DOHH2 (cell line): ENCODE results near the gene ARHGEF1.

Source experiments
- H3F3A ChIP-seq: fragments of 200-600 bp; sonication (generic), shearing (Covaris generic); 2 replicates; pipeline ENCODE4 v1.6.0; 2016; ENCODE audit warnings: antibody characterized with exemption, mild to moderate bottlenecking; ENCODE audit not compliant: control insufficient read depth, insufficient read depth
- H3K27ac ChIP-seq: fragments of 200-600 bp; sonication (generic); 2 replicates; pipeline ENCODE4 v1.5.1; 2014; ENCODE audit warnings: low read depth, mild to moderate bottlenecking, low read length, moderate library complexity
- H3K27me3 ChIP-seq: fragments of 200-600 bp; sonication (generic); 2 replicates; pipeline ENCODE4 v1.6.1; 2014; ENCODE audit warnings: mild to moderate bottlenecking, low read length, mixed read lengths; ENCODE audit not compliant: control insufficient read depth
- H3K36me3 ChIP-seq: fragments of 200-600 bp; sonication (generic); 2 replicates; pipeline ENCODE4 v1.6.1; 2014; ENCODE audit warnings: mild to moderate bottlenecking, low read length, moderate library complexity, mixed read lengths; ENCODE audit not compliant: control insufficient read depth
- H3K4me1 ChIP-seq: fragments of 200-600 bp; sonication (generic); 2 replicates; pipeline ENCODE4 v1.6.1; 2014; ENCODE audit warnings: mild to moderate bottlenecking, low read length, mixed read lengths; ENCODE audit not compliant: control insufficient read depth
- H3K4me2 ChIP-seq: fragments of 200-600 bp; sonication (generic); 2 replicates; pipeline ENCODE4 v1.6.0; 2014; ENCODE audit warnings: mild to moderate bottlenecking, low read length, moderate library complexity
- H3K4me3 ChIP-seq: fragments of 200-600 bp; sonication (generic); 2 replicates; pipeline ENCODE4 v1.5.1; 2014; ENCODE audit warnings: mild to moderate bottlenecking, low read length, mixed read lengths
- H3K79me2 ChIP-seq: fragments of 200-600 bp; sonication (generic); 2 replicates; pipeline ENCODE4 v1.6.1; 2014; ENCODE audit warnings: mild to moderate bottlenecking, low read length, mixed read lengths; ENCODE audit not compliant: control insufficient read depth
- H3K9me2 ChIP-seq: fragments of 200-600 bp; sonication (generic); replicated peaks from 2 replicates; pipeline ENCODE4 v1.6.1; 2014; ENCODE audit warnings: mild to moderate bottlenecking, low read length, mixed read lengths; ENCODE audit not compliant: control insufficient read depth
- H3K9me3 ChIP-seq: fragments of 200-600 bp; sonication (generic); 2 replicates; pipeline ENCODE4 v1.6.1; 2014; ENCODE audit warnings: antibody characterized with exemption, low read length, mixed read lengths; ENCODE audit not compliant: control insufficient read depth, insufficient read depth
- H4K20me1 ChIP-seq: fragments of 200-600 bp; sonication (generic); 2 replicates; pipeline ENCODE4 v1.6.0; 2014; ENCODE audit warnings: low read depth, mild to moderate bottlenecking, antibody characterized with exemption, low read length, moderate library complexity; ENCODE audit not compliant: control insufficient read depth, insufficient read depth
- EZH2phosphoT487 ChIP-seq: fragments of 200-600 bp; sonication (generic); IDR thresholded peaks from 2 replicates; pipeline ENCODE4 v1.6.1; 2017; ENCODE audit warnings: borderline replicate concordance, mild to moderate bottlenecking, antibody characterized with exemption, low read length, moderate library complexity, mixed read lengths
- TF ChIP-seq, protein P1 (sequence below): fragments of 200-600 bp; sonication (generic); IDR thresholded peaks from one replicate; pipeline ENCODE4 v1.5.1; 2014; ENCODE audit warnings: antibody characterized with exemption, mild to moderate bottlenecking, low read depth, low read length; ENCODE audit not compliant: poor library complexity, severe bottlenecking

The ARHGEF1 gene

DNA sequence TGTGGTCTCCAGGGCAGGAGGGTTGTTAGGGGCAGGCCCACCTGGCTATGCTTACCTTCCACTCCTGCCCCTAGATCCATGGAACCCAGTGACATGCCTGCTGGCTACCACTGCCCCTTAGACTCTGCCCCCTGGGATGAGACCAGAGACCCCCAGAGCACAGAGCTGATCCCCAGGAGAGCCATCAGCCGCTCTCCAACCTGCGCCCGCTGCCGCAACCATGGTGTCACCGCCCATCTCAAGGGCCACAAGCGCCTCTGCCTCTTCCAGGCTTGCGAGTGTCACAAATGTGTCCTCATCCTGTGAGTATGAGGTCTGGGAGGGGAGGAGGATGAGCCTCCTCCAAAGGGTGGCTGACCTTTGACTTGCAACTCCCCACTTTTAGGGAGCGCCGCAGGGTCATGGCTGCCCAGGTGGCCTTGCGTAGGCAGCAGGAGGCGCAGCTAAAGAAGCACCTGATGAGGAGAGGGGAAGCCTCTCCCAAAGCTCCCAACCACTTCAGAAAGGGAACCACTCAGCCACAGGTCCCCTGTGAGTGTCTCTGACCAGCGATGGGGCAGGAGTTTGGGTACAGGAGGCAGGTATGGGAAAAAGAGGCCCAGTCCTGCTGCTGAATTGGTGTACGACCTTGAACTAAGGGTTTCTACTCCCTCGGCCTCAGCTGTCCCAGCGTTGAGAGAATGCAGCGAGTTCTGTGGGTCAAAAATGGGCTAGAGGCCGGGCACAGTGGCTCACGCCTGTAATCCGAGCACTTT, 35.5 kb upstream of the ARHGEF1 start:
- Histone ChIP-seq H4K20me1 (no peaks in the 10 kb centered on the region), H3K79me2 (no peaks in the 10 kb centered on the region), H3K9me3 (no peaks in the 10 kb centered on the region), H3K36me3 (no peaks in the 10 kb centered on the region), H3K4me3 (no peak overlapping the region), H3K27ac (no peak overlapping the region), H3K4me2 (no peak overlapping the region), H3K27me3 (peaks cover 25% of the 10 kb centered on the region), H3K9me2 (no peaks in the 10 kb centered on the region), H3K4me1 (no peaks in the 10 kb centered on the region), H3F3A (no peaks in the 10 kb centered on the region)
- no peak for TF ChIP-seq EZH2phosphoT487
- TF ChIP-seq, protein P1, sequence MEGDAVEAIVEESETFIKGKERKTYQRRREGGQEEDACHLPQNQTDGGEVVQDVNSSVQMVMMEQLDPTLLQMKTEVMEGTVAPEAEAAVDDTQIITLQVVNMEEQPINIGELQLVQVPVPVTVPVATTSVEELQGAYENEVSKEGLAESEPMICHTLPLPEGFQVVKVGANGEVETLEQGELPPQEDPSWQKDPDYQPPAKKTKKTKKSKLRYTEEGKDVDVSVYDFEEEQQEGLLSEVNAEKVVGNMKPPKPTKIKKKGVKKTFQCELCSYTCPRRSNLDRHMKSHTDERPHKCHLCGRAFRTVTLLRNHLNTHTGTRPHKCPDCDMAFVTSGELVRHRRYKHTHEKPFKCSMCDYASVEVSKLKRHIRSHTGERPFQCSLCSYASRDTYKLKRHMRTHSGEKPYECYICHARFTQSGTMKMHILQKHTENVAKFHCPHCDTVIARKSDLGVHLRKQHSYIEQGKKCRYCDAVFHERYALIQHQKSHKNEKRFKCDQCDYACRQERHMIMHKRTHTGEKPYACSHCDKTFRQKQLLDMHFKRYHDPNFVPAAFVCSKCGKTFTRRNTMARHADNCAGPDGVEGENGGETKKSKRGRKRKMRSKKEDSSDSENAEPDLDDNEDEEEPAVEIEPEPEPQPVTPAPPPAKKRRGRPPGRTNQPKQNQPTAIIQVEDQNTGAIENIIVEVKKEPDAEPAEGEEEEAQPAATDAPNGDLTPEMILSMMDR: no peak

DNA sequence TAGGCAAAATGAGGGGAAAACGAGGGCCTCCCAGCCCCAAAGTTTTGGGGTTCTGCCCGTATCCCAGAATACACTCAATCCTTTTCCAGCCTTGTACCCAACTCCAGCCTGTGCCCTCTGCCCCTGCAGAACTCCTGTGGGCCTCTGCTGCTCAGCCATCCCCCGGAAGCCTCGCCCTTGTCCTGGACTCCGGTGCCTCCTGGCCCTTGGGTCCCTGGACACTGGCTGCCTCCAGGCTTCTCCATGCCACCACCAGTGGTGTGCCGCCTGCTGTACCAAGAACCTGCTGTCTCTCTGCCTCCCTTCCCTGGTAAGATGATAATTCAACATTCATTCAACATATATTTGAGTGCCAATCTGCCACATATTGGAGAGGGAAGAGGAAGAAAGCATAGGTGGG, 34.3 kb upstream of the ARHGEF1 start:
- Histone ChIP-seq H3K36me3 (no peaks in the 10 kb centered on the region), H3F3A (no peaks in the 10 kb centered on the region), H3K4me2 (no peak overlapping the region), H3K79me2 (no peaks in the 10 kb centered on the region), H3K4me1 (no peaks in the 10 kb centered on the region), H4K20me1 (no peaks in the 10 kb centered on the region), H3K27ac (no peak overlapping the region), H3K9me2 (no peaks in the 10 kb centered on the region), H3K4me3 (no peak overlapping the region), H3K9me3 (no peaks in the 10 kb centered on the region), H3K27me3 (peaks cover 29% of the 10 kb centered on the region)
- no peak for TF ChIP-seq EZH2phosphoT487
- TF ChIP-seq, protein P1: no peak

DNA sequence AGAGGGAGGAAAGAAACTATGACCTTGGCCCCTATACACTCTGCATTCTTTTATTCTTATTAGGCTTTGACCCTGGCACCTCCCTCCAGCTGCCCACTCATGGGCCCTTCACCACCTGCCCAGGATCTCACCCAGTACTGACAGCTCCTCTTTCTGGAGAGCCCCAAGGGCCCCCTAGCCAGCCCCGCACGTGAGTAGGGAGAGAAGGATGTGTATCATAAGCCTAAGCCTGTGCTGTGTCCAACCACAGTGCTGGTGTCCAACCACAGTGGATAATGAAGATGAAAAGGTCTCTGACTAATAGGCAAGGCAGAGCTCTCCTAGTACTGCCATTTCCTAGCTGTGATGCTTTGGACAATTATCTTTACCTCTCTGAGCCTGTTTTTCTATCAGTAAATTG, 33.9 kb upstream of the ARHGEF1 start:
- no peaks in the 10 kb centered on the region for H3K4me1 ChIP-seq
- no peaks in the 10 kb centered on the region for H3K79me2 ChIP-seq
- H3K27ac ChIP-seq: no peak overlapping the region
- TF ChIP-seq EZH2phosphoT487: no peak
- TF ChIP-seq, protein P1: no peak
- H3K4me3 ChIP-seq: no peak overlapping the region
- H3K4me2 ChIP-seq: no peak overlapping the region
- no peaks in the 10 kb centered on the region for H3K9me2 ChIP-seq
- H3K27me3 ChIP-seq: peaks cover 29% of the 10 kb centered on the region
- no peaks in the 10 kb centered on the region for H3F3A ChIP-seq
- H3K9me3 ChIP-seq: no peaks in the 10 kb centered on the region
- H3K36me3 ChIP-seq: no peaks in the 10 kb centered on the region
- no peaks in the 10 kb centered on the region for H4K20me1 ChIP-seq
